LNCAP (cell line): ENCODE results near the gene NR3C1.

Source experiments
- TF ChIP-seq, protein P1 (sequence below): fragments of 450-650 bp; IDR thresholded peaks from 2 replicates; pipeline ENCODE4 v1.5.1; 2017; ENCODE audit warnings: mild to moderate bottlenecking

NR3C1 gene

DNA sequence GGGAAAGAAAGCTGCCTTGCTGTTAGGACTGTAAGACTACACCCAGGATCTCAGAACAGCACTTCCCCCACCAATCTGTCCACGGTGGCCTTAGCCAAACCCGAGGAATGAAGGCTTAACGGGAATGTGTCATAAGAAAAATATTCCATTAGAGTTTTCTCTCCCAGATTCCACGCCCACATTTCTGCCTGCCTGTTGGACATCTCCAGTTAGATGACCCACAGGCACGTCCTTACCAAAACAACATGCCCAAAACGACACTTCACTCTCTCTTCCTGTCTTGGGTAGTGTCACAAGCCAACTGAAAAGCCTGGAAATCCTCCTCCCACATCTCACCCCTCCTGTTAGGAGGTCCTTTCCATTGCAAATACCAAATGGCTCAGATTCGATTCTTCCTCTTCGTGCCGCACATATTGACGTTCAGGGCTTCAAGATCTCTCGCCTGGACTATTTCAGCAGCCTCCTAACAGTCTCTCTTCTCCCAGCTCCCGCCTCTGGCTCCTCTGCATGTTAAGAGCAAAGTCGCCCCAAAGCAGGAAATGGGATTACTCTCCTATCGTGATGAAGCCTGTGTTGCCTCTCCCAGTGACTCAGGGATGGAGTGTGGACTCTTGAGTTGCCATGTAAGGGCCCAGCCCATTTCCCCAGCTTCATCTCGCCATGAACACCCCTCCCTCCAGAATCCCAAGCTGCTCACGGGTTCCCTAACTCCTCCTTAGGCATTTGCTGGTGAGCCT is 159.3 kb downstream of the NR3C1 start:
- TF ChIP-seq, protein P1, sequence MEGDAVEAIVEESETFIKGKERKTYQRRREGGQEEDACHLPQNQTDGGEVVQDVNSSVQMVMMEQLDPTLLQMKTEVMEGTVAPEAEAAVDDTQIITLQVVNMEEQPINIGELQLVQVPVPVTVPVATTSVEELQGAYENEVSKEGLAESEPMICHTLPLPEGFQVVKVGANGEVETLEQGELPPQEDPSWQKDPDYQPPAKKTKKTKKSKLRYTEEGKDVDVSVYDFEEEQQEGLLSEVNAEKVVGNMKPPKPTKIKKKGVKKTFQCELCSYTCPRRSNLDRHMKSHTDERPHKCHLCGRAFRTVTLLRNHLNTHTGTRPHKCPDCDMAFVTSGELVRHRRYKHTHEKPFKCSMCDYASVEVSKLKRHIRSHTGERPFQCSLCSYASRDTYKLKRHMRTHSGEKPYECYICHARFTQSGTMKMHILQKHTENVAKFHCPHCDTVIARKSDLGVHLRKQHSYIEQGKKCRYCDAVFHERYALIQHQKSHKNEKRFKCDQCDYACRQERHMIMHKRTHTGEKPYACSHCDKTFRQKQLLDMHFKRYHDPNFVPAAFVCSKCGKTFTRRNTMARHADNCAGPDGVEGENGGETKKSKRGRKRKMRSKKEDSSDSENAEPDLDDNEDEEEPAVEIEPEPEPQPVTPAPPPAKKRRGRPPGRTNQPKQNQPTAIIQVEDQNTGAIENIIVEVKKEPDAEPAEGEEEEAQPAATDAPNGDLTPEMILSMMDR = no peak

DNA sequence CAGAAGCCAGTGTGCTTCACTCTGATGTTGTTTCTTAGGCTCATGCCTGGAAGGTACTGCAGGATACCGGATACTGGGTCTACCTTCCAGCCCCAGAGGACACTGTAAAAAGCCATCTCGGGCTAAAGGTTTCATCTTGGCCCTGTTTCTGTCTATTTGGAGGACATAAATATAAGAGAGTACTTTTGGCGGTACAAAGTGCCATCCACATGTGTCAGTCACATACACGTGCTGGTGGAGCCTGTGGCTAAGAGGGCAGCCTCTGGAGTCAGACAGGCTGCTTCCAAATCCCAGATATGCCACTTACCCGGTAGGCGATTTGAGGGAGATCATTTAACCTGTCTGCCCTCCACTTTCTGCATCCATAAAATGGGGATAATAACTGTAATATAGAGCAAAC is 160.4 kb downstream of the NR3C1 start:
- TF ChIP-seq, protein P1 = no peak

DNA sequence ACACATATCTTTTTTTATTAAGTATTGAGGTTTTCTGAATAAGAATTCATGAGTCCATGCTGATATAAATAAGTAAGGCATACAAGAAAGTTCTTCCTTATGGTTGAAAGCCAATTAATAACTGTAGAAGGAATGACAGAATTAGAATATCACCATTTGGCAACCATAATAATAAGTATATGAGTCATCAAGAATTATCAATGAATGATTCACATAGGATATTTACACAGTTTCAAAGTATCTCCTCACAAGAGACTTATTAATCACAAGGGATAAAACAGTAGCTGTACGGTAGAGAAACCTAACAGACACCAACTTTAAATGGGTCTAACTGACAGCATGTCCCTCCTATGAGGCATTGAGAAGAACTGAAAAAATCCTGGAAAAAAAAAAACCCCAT is 161.6 kb downstream of the NR3C1 start:
- TF ChIP-seq, protein P1 = no peak

DNA sequence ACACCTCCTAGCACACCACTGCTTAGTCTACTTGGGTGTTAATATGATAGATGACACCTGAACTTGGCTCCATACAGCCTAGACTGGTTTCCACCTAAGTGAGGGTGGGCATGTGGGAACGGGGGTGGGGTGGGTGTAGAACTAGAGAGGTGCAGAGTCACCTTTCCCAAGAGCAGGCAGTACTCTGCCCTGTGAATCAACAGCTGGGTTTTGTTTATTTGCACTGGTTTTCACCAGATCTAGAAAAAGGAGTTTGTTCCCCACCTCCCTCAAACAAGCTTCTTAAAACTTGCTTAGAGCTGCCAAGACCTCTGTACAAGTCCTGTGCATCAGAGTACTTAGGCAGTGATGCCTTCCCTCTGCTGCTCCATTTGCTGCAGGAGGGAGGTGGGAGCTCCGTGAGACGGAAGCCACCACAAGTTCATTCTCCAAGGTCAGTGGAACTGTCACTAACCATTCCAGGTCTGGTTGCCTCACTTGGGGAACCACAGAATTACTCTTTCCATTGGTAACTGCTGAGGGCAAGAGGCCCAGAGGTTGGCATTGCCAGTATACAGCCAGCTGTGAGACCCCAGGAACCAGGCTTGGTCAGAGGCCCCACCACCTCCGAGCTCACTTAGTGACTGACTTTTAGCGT is 163.5 kb downstream of the NR3C1 start:
- TF ChIP-seq, protein P1 = no peak

DNA sequence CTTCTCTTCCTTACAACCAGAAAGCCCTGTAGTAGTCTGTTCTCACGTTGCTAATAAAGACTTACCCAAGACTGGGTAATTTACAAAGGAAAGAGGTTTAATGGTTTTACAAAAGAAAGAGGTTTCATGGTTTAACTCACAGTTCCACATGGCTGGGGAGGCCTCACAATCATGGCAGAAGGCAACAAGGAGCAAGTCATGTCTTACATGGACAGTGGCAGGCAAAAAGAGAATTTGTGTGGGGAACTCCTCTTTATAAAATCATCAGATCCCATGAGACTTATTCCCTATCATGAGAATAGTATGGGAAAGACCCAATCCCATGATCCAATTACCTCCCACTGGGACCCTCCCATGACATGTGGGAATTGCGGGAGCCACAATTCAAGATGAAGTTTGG is 164.9 kb downstream of the NR3C1 start:
- TF ChIP-seq, protein P1 = no peak

DNA sequence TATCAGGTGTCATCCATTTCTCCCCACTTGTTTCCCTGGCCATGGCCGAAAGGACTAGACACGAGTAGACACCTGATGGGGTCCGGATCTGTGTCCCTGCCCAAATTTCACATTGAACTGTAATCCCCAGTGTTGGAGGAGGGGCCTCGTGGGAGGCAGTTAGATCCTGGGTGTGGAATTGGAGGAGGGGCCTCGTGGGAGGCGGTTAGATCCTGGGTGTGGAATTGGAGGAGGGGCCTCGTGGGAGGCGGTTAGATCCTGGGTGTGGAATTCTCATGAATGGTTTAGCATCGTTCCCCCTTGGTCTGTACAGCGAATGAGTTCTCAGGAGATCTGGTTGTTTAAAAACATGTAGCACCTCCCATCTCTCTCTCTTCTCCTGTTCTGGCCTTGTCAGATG is 165.8 kb downstream of the NR3C1 start:
- TF ChIP-seq, protein P1 = no peak

DNA sequence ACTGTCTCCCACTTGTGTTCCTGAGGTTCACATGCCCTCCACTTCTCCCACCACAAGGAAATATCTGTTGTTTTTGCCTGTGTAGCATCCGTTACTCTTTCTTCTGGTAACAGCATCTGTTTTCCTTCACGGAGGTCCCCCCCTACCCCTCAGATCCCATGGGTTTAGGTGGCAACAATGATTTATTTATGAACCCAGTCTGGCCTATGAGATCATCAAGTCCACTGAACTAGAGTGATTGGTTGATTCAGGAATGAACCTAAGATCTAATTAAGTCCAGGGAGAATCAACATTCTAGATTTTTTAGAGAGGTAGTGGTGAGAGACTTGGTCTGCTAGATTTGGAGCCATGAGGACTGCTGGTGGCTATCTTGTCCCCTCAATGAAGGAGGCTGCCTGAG is 166.8 kb downstream of the NR3C1 start:
- TF ChIP-seq, protein P1 = no peak
